ENCODE data around the gene FARP2. TPM values are rescaled to one million over a fixed set of nuclear protein-coding genes. Genes with fewer than 3 reads are reported as not detected.

Gene FARP2
- total and polyA plus RNA-seq, 2 of the 4 experiments (the other 2 are of a cell fraction), result 17.1 to 30.8 TPM

DNA sequence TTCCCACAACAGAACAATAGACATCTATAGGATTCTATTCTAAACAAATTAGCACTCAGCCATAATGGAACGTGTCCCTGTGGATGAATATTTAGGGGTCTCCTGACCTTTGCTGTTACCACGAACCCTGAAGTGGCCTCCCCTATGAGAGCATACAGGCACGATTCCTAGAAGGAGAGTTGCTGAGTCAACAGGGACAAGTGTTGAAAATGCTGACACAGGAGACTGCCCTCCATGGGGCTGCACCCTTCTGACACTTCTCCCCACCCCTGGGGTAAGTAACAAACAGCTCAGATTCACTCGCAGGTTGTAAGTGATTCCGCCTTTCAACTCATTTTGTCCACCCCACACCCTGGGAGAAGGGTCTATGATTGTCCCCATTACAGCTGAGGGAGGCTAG lies 166.4 kb downstream of the FARP2 start:
- H3K14ac ChIP-seq (replicated peaks; ENCODE audit: low read depth, low read length), result no peak overlapping the region
- dilution Hi-C loops (cut with HindIII; ENCODE audit: low sequenced_read_pairs, unreplicated experiment), result no loop called here
- ChIA-PET CTCF (no interaction called here), POLR2A (ENCODE audit: unreplicated experiment) (no interaction called here)
- no CpG with 5 or more reads among the region's 5 CpGs for WGBS, 2 experiments (ENCODE audit: extremely low coverage in 2 of 2, insufficient read length in 1 of 2)
- no peak overlapping the region for H4K8ac ChIP-seq (ENCODE audit: low read depth in 2 of 2, low read length in 2 of 2)
- H2AFZ ChIP-seq (replicated peaks; ENCODE audit: low read length, poor library complexity), result no peak overlapping the region
- no TSS peak for BruUV-seq (replicated peaks)
- no peak overlapping the region for H3K9ac ChIP-seq (ENCODE audit: low read depth, low read length)
- H2BK120ac ChIP-seq (ENCODE audit: low read depth, low read length), result no peak overlapping the region
- H3K27ac ChIP-seq (ENCODE audit: insufficient read depth, low read length), result no peak overlapping the region
- no peak overlapping the region for H2AK9ac ChIP-seq (replicated peaks; ENCODE audit: low read depth, low read length, poor library complexity)
- H3K23ac ChIP-seq (ENCODE audit: low read depth, low read length), result 0 out of 2 replicates have a peak overlapping the region, but pooled peaks have one; percentile 2
- no peaks in the 10 kb centered on the region for H3K36me3 ChIP-seq (ENCODE audit: control insufficient read depth, insufficient read depth, low read length)
- no peak overlapping the region for H3K4ac ChIP-seq (ENCODE audit: low read depth, low read length)
- no peak for DNase-seq
- H3K9me3 ChIP-seq (ENCODE audit: control insufficient read depth, insufficient read depth, low read length), result peaks cover 2% of the 10 kb centered on the region; the same call in 1 of the 2 replicates
- no peak overlapping the region for H3K56ac ChIP-seq (ENCODE audit: extremely low read depth, insufficient read depth, low read length)
- no peaks in the 10 kb centered on the region for H3K4me1 ChIP-seq (ENCODE audit: control insufficient read depth, insufficient read depth, low read length)
- no peak overlapping the region for H2BK5ac ChIP-seq (ENCODE audit: low read depth, low read length, poor library complexity, severe bottlenecking)
- ATAC-seq (ENCODE audit: low read depth), result no peak
- no peaks in the 10 kb centered on the region for H4K20me1 ChIP-seq (ENCODE audit: insufficient read depth, low read length)
- no peak overlapping the region for H2BK20ac ChIP-seq (ENCODE audit: low read depth, low read length)
- H3K79me1 ChIP-seq (ENCODE audit: low read depth in 1 of 2, low read length in 2 of 2), result no peaks in the 10 kb centered on the region
- no peak overlapping the region for H3K4me2 ChIP-seq (ENCODE audit: low read depth, low read length)
- no peak overlapping the region for H2AK5ac ChIP-seq (ENCODE audit: low read depth, low read length)
- H3K9me1 ChIP-seq (ENCODE audit: insufficient read depth, low read length), result no peaks in the 10 kb centered on the region
- in situ Hi-C loops (cut with MboI; ENCODE audit: low sequenced_read_pairs), result no loop called here
- no peak overlapping the region for H3K18ac ChIP-seq (ENCODE audit: low read depth, low read length)
- intact Hi-C loops (cut with micrococcal nuclease), result no loop called here
- no peak overlapping the region for H4K5ac ChIP-seq (ENCODE audit: low read depth, low read length)
- H4K91ac ChIP-seq (ENCODE audit: insufficient read depth, low read depth, low read length), result no peak overlapping the region
- no peak overlapping the region for H3K4me3 ChIP-seq (ENCODE audit: insufficient read depth, low read depth, low read length)
- no peaks in the 10 kb centered on the region; the same call in 1 of the 2 replicates for H3K27me3 ChIP-seq (ENCODE audit: control insufficient read depth, insufficient read depth, low read length)
- TF ChIP-seq, protein P1, sequence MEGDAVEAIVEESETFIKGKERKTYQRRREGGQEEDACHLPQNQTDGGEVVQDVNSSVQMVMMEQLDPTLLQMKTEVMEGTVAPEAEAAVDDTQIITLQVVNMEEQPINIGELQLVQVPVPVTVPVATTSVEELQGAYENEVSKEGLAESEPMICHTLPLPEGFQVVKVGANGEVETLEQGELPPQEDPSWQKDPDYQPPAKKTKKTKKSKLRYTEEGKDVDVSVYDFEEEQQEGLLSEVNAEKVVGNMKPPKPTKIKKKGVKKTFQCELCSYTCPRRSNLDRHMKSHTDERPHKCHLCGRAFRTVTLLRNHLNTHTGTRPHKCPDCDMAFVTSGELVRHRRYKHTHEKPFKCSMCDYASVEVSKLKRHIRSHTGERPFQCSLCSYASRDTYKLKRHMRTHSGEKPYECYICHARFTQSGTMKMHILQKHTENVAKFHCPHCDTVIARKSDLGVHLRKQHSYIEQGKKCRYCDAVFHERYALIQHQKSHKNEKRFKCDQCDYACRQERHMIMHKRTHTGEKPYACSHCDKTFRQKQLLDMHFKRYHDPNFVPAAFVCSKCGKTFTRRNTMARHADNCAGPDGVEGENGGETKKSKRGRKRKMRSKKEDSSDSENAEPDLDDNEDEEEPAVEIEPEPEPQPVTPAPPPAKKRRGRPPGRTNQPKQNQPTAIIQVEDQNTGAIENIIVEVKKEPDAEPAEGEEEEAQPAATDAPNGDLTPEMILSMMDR (conservative IDR thresholded peaks at IDR 0.05; ENCODE audit: low read depth, low read length), result no peak
- TF ChIP-seq FOS (IDR thresholded peaks at IDR 0.05; ENCODE audit: low read depth, low read length), result no peak
- TF ChIP-seq CEBPB (IDR thresholded peaks at IDR 0.05; ENCODE audit: low read depth, low read length), result no peak
- no peak for TF ChIP-seq RAD21 (IDR thresholded peaks at IDR 0.05; ENCODE audit: low read length)
- TF ChIP-seq, protein P2, sequence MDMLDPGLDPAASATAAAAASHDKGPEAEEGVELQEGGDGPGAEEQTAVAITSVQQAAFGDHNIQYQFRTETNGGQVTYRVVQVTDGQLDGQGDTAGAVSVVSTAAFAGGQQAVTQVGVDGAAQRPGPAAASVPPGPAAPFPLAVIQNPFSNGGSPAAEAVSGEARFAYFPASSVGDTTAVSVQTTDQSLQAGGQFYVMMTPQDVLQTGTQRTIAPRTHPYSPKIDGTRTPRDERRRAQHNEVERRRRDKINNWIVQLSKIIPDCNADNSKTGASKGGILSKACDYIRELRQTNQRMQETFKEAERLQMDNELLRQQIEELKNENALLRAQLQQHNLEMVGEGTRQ (IDR thresholded peaks at IDR 0.05; ENCODE audit: low read depth, low read length), result no peak
- TF ChIP-seq NFE2L2 (IDR thresholded peaks at IDR 0.05; ENCODE audit: low read depth, low read length), result no peak
- TF ChIP-seq MXI1 (IDR thresholded peaks at IDR 0.05; ENCODE audit: borderline replicate concordance, low read depth, low read length), result no peak
- TF ChIP-seq MAFK (IDR thresholded peaks at IDR 0.05; ENCODE audit: low read depth, low read length), result peak; percentile 38; the same call in 1 of the 2 replicates
- no peak for TF ChIP-seq CHD1 (IDR thresholded peaks at IDR 0.05; ENCODE audit: low read depth, low read length)
- no peak overlapping the region for H2BK15ac ChIP-seq (ENCODE audit: low read depth, low read length)

All from IMR-90 (cell line).